Panc1 (cell line): ENCODE measurements around the gene PIK3R4. TPM values are rescaled to one million over a fixed set of nuclear protein-coding genes. Genes with fewer than 3 reads are reported as not detected.

Experiments used
- ATAC-seq: fragments of 200-7000 bp; cut with Tn5 transposase; 2 replicates; pipeline ENCODE4 v1.9.1; 2020; ENCODE audit warnings: mild to moderate bottlenecking, moderate library complexity
- BruUV-seq: library from RNA; stranded (reverse); fragments of 400-500 nt; replicated peaks from 2 replicates; lab custom pipeline; 2021; lab: Mats Ljungman, UMichigan
- CTCF ChIA-PET: fragments of 300-600 bp; sonication (Branson Sonifier 250); formaldehyde crosslinking; loops from one replicate; lab custom pipeline; 2022; ENCODE audit warnings: antibody characterized with exemption; lab: Charles Lee
- POLR2A ChIA-PET: fragments of 300-600 bp; sonication (Branson Sonifier 250); formaldehyde crosslinking; loops from one replicate; lab custom pipeline; 2022; ENCODE audit warnings: antibody characterized with exemption; lab: Charles Lee
- DNase-seq: peaks from one replicate; pipeline ENCODE4 v3.0.0-alpha.2; 2010; ENCODE audit warnings: low read depth, low spot score
- H3K27ac ChIP-seq: 2 replicates; pipeline ENCODE4 v1.5.1; 2011; ENCODE audit warnings: mild to moderate bottlenecking, low read length, inconsistent platforms
- H3K27me3 ChIP-seq: fragments of 200-500 bp; sonication (Bioruptor generic); 2 replicates; pipeline ENCODE4 v1.6.0; 2014; ENCODE audit warnings: low read length, inconsistent platforms; ENCODE audit not compliant: control insufficient read depth, insufficient read depth
- H3K36me3 ChIP-seq: fragments of 200-500 bp; sonication (Bioruptor generic); 2 replicates; pipeline ENCODE4 v1.5.1; 2014; ENCODE audit warnings: inconsistent platforms, mild to moderate bottlenecking, low read length, moderate library complexity; ENCODE audit not compliant: control insufficient read depth, insufficient read depth
- H3K4me1 ChIP-seq: 2 replicates; pipeline ENCODE4 v1.5.1; 2011; ENCODE audit warnings: inconsistent platforms, mild to moderate bottlenecking, low read length, moderate library complexity; ENCODE audit not compliant: control insufficient read depth, insufficient read depth
- H3K4me3 ChIP-seq, 2 experiments: 2 replicates each; pipeline ENCODE4 v1.5.1; 2011 to 2012; ENCODE audit warnings: low read depth in 2 of 2, low read length in 2 of 2, mild to moderate bottlenecking in 2 of 2, inconsistent platforms in 1 of 2, moderate library complexity in 1 of 2
- H3K9me3 ChIP-seq: fragments of 200-500 bp; sonication (Bioruptor generic); 2 replicates; pipeline ENCODE4 v1.5.1; 2014; ENCODE audit warnings: low read depth, mild to moderate bottlenecking, inconsistent platforms, low read length, moderate library complexity; ENCODE audit not compliant: control insufficient read depth, insufficient read depth
- CTCF ChIP-seq: fragments of 450-650 bp; IDR thresholded peaks from 2 replicates; pipeline ENCODE4 v1.5.1; 2017; ENCODE audit warnings: mild to moderate bottlenecking
- POLR2AphosphoS5 ChIP-seq: IDR thresholded peaks from 2 replicates; pipeline ENCODE4 v1.6.1; 2012; ENCODE audit warnings: mild to moderate bottlenecking, low read depth, low read length, moderate library complexity
- SIN3A ChIP-seq: IDR thresholded peaks from 2 replicates; pipeline ENCODE4 v1.6.1; 2012; ENCODE audit warnings: low read depth, mild to moderate bottlenecking, low read length, moderate library complexity, borderline replicate concordance; ENCODE audit not compliant: insufficient read depth
- TCF7L2 ChIP-seq: IDR thresholded peaks from 2 replicates; pipeline ENCODE4 v1.6.1; 2011; ENCODE audit warnings: mild to moderate bottlenecking, low read depth, low read length, inconsistent platforms
- in situ Hi-C: cut with HindIII; loops from 2 replicates; pipeline ENCODE4 v1.10.0; 2016; ENCODE audit warnings: low sequenced_read_pairs, low pct_unique_long_range_greater_than_20kb
- intact Hi-C: fragments of 100-400 bp; cut with micrococcal nuclease; formaldehyde crosslinking; loops from one replicate; pipeline ENCODE4 v1.10.0; 2022; ENCODE audit not compliant: unreplicated experiment
- total RNA-seq: library from RNA; stranded (reverse); gene quantifications from one replicate; pipeline ENCODE4 v1.2.1, GENCODE V29; 2021; ENCODE audit not compliant: unreplicated experiment
- TF ChIP-seq, protein P1 (sequence below), 2 experiments: IDR thresholded peaks; 2 replicates each; pipeline ENCODE4 v1.6.1; 2011 to 2012; ENCODE audit warnings: low read depth in 2 of 2, control low read depth in 1 of 2, low read length in 1 of 2, mild to moderate bottlenecking in 1 of 2, moderate library complexity in 1 of 2; ENCODE audit not compliant: insufficient read depth in 1 of 2

Gene PIK3R4
- total RNA-seq, 1 experiment from 2014 or later = 26.1 TPM

- CTCF ChIA-PET = no interaction called here
Measured at GRCh38 chr3:130671545-130672312, 74.9 kb downstream of the PIK3R4 start.

DNA sequence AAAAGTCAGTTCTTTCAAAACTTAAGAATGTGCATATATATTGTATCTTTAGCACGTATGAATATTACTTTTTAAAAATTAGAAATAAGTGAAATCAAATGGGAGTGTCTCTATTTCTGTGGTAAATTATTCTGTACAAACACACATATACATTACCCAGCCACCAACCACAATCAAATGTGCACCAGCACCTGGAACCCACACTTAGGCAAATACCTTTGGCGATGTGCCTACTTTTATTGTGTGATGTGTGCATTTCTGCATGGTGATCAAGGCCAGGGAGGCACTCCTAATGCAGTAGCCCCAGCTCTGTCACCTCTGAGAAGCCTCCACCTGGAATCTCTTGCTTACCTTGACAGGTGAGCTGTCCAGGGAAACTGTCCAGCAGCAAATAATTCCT is 76.9 kb downstream of the PIK3R4 start:
- in situ Hi-C loops (no loop called here), intact Hi-C loops (no loop called here)
- Histone ChIP-seq H3K4me1 (no peaks in the 10 kb centered on the region), H3K27me3 (no peaks in the 10 kb centered on the region), H3K4me3 (no peak overlapping the region), H3K9me3 (no peaks in the 10 kb centered on the region), H3K27ac (no peak overlapping the region), H3K36me3 (no peaks in the 10 kb centered on the region)
- POLR2A ChIA-PET = no interaction called here
- no peak for DNase-seq
- no TSS peak for BruUV-seq
- ATAC-seq = no peak
- TF ChIP-seq CTCF = no peak
- no peak for TF ChIP-seq TCF7L2
- no peak for TF ChIP-seq POLR2AphosphoS5
- no peak for TF ChIP-seq SIN3A
- TF ChIP-seq, protein P1, sequence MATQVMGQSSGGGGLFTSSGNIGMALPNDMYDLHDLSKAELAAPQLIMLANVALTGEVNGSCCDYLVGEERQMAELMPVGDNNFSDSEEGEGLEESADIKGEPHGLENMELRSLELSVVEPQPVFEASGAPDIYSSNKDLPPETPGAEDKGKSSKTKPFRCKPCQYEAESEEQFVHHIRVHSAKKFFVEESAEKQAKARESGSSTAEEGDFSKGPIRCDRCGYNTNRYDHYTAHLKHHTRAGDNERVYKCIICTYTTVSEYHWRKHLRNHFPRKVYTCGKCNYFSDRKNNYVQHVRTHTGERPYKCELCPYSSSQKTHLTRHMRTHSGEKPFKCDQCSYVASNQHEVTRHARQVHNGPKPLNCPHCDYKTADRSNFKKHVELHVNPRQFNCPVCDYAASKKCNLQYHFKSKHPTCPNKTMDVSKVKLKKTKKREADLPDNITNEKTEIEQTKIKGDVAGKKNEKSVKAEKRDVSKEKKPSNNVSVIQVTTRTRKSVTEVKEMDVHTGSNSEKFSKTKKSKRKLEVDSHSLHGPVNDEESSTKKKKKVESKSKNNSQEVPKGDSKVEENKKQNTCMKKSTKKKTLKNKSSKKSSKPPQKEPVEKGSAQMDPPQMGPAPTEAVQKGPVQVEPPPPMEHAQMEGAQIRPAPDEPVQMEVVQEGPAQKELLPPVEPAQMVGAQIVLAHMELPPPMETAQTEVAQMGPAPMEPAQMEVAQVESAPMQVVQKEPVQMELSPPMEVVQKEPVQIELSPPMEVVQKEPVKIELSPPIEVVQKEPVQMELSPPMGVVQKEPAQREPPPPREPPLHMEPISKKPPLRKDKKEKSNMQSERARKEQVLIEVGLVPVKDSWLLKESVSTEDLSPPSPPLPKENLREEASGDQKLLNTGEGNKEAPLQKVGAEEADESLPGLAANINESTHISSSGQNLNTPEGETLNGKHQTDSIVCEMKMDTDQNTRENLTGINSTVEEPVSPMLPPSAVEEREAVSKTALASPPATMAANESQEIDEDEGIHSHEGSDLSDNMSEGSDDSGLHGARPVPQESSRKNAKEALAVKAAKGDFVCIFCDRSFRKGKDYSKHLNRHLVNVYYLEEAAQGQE (IDR thresholded peaks at IDR 0.05; ENCODE audit: insufficient read depth in 1 of 2, low read depth in 2 of 2, low read length in 1 of 2) = no peak
- CTCF ChIA-PET = no interaction called here

More at GRCh38 chr3:130671545-130672312, 74.9 kb downstream of the PIK3R4 start:
- Histone ChIP-seq H3K4me1 (no peaks in the 10 kb centered on the region), H3K9me3 (no peaks in the 10 kb centered on the region), H3K36me3 (no peaks in the 10 kb centered on the region), H3K27ac (no peak overlapping the region), H3K27me3 (no peaks in the 10 kb centered on the region), H3K4me3 (no peak overlapping the region)
- intact Hi-C loops (no loop called here), in situ Hi-C loops (no loop called here)
- no peak for ATAC-seq
- POLR2A ChIA-PET = no interaction called here
- TF ChIP-seq SIN3A (no peak), POLR2AphosphoS5 (no peak)
- BruUV-seq = no TSS peak
- no peak for DNase-seq

DNA sequence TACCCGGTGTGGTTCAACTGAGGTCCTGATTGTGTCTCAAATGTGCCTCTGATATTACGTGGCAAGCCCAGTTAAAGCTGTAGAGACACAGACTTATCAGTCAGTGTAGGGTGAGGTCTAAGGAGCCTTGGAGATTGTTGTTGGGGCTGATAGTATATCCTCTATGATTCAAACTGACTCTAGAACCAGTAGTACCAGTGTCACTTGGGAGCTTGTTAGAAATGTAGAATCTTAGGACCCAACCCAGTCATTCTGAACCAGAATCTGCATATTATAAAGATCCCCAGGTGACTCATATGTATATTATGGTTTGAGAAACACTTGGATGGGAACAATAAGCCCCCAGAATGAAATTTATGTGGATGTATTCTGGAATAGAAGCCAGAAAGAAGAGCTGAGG is 83.5 kb downstream of the PIK3R4 start:
- Histone ChIP-seq H3K27me3 (no peaks in the 10 kb centered on the region), H3K27ac (no peak overlapping the region), H3K36me3 (no peaks in the 10 kb centered on the region), H3K4me1 (no peaks in the 10 kb centered on the region), H3K4me3 (no peak overlapping the region), H3K9me3 (no peaks in the 10 kb centered on the region)
- no peak for DNase-seq
- ChIA-PET CTCF (no interaction called here), POLR2A (no interaction called here)
- in situ Hi-C loops (no loop called here), intact Hi-C loops (no loop called here)
- no peak for ATAC-seq
- TF ChIP-seq CTCF = no peak
- TF ChIP-seq, protein P1 (IDR thresholded peaks at IDR 0.05; ENCODE audit: insufficient read depth in 1 of 2, low read depth in 2 of 2, low read length in 1 of 2) = no peak
- no peak for TF ChIP-seq POLR2AphosphoS5
- no peak for TF ChIP-seq TCF7L2
- BruUV-seq = no TSS peak
